ENCODE measurements around the gene CCDC134.

Gene CCDC134

DNA sequence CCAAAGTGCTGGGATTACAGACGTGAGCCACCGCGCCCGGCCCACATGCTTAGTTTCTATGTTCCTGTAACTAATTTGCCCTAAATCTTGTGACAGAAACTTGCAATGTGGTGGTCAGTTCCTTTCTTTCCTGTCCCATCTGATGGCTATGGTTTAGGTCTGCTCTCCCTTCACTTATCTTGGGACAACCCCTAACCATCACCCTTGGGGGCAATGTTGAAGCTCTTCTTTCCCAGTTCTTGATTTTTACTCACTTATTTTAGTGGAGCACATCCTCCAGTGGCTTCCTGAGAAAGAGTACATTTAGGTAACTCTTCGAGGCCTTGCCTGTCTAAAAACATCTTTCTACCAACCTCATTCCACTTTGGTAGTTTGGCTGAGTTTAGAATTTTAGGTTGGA lies 39.7 kb downstream of the CCDC134 start:
- H3K4me1 ChIP-seq = peaks cover 0 to 47% (median 23%) of the 10 kb centered on the region in 4 donors
- H3K36me3 ChIP-seq = peaks cover 0 to 8% (median 0%) of the 10 kb centered on the region in 3 donors
- intact Hi-C loops (cut with DNase I; ENCODE audit: low total_unique reads) = no loop called here
- H3K27ac ChIP-seq = no peak overlapping the region
- no peak for DNase-seq
- no peak overlapping the region for H3K4me3 ChIP-seq
- H3K9me3 ChIP-seq = no peaks in the 10 kb centered on the region
- TF ChIP-seq, protein P1, sequence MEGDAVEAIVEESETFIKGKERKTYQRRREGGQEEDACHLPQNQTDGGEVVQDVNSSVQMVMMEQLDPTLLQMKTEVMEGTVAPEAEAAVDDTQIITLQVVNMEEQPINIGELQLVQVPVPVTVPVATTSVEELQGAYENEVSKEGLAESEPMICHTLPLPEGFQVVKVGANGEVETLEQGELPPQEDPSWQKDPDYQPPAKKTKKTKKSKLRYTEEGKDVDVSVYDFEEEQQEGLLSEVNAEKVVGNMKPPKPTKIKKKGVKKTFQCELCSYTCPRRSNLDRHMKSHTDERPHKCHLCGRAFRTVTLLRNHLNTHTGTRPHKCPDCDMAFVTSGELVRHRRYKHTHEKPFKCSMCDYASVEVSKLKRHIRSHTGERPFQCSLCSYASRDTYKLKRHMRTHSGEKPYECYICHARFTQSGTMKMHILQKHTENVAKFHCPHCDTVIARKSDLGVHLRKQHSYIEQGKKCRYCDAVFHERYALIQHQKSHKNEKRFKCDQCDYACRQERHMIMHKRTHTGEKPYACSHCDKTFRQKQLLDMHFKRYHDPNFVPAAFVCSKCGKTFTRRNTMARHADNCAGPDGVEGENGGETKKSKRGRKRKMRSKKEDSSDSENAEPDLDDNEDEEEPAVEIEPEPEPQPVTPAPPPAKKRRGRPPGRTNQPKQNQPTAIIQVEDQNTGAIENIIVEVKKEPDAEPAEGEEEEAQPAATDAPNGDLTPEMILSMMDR (IDR thresholded peaks at IDR 0.05) = no peak
- H3K27me3 ChIP-seq = no peaks in the 10 kb centered on the region

DNA sequence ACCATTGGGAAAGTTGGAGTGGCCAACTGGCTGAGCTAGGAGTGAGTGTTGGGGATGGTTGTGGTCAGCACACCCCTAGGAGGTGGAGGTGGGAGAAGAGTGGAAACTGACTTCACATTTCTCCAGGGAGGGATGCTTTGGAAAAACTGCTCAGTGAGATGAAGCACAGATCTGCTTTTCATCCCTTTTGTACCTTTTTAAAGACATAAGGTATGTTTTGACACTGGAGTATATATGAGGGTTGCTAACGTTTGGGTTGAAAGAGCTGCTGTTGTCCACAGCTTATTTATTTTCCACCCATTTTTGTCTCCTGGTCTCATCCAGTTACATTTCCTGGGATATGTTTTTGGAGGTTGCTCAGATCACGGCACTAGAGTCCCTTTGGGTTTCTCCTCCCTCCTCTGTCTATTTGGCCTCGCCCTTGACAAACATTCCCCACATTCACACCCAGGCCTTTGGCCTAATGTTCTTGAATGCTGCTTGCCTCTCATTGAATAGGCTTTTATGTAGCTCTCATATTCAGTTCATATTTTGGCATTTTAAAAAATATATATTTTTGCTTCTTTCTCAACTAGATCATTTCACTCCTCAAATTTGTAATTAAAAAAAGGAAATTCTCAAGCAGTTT lies 40.7 kb downstream of the CCDC134 start:
- H3K4me1 ChIP-seq = peaks cover 0 to 50% (median 27%) of the 10 kb centered on the region in 4 donors
- H3K27ac ChIP-seq = peak overlapping the region in 1 of 2 donors; percentile 29
- TF ChIP-seq, protein P1 (IDR thresholded peaks at IDR 0.05) = no peak
- H3K4me3 ChIP-seq = no peak overlapping the region
- peaks cover 0 to 5% (median 0%) of the 10 kb centered on the region in 3 donors for H3K36me3 ChIP-seq
- no peak for DNase-seq
- no peaks in the 10 kb centered on the region for H3K27me3 ChIP-seq
- intact Hi-C loops (cut with DNase I; ENCODE audit: low total_unique reads) = no loop called here
- no peaks in the 10 kb centered on the region for H3K9me3 ChIP-seq

DNA sequence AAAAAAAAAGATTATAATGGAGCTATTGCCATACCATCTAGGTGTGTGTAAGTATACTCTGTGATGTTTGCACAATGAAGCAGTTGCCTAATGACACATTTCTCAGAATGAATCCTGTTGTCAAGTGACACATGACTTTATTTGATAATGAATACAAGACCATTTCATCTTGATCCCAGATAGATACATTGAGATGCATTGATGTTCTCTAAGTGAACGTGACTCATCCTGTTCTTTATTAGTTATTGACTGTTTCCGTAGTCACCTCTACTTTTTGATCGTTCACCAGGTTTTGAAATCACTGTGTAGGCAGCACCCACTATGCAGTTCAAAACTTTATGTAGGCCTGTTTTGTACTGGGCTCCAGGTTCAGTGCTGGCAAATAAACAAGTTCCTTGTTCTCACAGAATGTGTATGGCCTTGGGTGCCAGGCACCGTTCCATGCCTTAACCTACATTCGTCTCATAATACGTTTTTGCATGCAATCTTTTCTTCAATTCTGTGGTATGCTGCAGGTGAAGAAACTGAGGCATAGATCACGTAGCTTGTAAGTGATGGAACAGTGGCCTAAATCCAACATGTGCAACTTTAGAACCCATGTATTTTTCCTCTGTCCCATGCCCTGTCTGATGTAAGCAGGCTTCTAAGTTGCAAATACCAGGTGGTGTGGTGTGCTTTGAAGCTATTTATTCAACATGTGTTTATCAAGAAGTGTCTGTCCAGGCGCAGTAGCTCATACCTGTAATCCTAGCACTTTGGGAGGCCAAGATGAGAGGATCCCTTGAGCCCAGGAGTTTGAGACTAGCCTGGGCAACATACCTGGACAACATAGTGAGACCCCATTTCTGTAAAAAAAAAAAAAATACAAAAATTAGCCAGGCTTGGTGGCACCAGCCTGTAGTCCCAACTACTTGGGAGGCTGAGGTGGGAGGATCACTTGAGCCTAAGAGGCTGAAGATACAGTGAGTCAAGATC lies 42.8 kb downstream of the CCDC134 start:
- H3K27ac ChIP-seq = no peak overlapping the region
- peaks cover 0 to 56% (median 28%) of the 10 kb centered on the region in 4 donors for H3K4me1 ChIP-seq

DNA sequence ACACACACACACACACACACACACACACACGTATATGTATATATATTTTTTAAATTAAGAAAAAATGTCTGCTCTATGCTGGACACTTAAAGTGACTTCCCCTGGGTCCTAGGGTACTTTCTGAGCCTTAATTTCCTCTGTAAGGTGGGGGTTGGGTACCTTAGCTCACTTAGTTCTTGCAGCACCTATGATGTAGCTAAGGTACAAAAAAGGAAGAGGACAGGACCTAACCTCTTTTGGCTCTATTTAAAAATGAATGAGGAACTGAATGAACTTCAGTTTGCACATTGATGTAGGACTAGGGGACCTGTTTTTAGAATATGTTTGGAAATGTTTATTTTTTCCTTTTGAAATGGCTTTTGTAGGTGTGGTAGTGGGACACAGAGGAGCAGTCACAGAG lies 43.6 kb downstream of the CCDC134 start:
- intact Hi-C loops (cut with DNase I; ENCODE audit: low total_unique reads) = no loop called here
- H3K27ac ChIP-seq = no peak overlapping the region

More for the DNA sequence above, 42.8 kb downstream of the CCDC134 start:
- no peaks in the 10 kb centered on the region for H3K36me3 ChIP-seq
- intact Hi-C loops (cut with DNase I; ENCODE audit: low total_unique reads) = no loop called here
- no peaks in the 10 kb centered on the region for H3K9me3 ChIP-seq
- H3K4me3 ChIP-seq = no peak overlapping the region
- no peaks in the 10 kb centered on the region for H3K27me3 ChIP-seq
- TF ChIP-seq, protein P1 (IDR thresholded peaks at IDR 0.05) = no peak
- DNase-seq = no peak

DNA sequence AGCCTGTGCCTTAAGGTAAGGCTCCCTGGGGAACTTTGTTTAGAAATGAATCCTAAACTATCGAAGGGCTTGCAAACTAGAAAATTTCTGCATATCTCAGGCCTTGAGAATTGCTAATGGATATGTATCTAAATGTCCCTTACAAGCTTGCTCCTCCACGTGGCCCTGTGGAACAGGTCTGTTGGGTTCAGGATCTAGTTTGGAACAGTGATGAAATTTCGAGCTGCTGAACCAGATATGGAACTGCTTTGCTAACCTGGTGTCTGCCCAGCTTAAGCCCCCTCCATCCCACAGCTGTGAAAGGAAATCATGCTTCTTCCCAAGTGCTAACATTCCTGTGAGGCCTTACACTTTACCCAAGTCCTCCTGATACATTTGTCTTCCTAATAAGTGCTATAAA lies 44.0 kb downstream of the CCDC134 start:
- TF ChIP-seq, protein P1 (IDR thresholded peaks at IDR 0.05) = no peak
- Histone ChIP-seq H3K4me3 (no peak overlapping the region), H3K27ac (no peak overlapping the region), H3K27me3 (no peaks in the 10 kb centered on the region), H3K4me1 (peaks cover 0 to 56% (median 22%) of the 10 kb centered on the region in 4 donors), H3K36me3 (no peaks in the 10 kb centered on the region), H3K9me3 (no peaks in the 10 kb centered on the region)
- no peak for DNase-seq
- intact Hi-C loops (cut with DNase I; ENCODE audit: low total_unique reads) = no loop called here

More for the DNA sequence above, 43.6 kb downstream of the CCDC134 start:
- H3K36me3 ChIP-seq = no peaks in the 10 kb centered on the region
- TF ChIP-seq, protein P1 (IDR thresholded peaks at IDR 0.05) = no peak
- H3K4me3 ChIP-seq = no peak overlapping the region
- peaks cover 0 to 56% (median 24%) of the 10 kb centered on the region in 4 donors for H3K4me1 ChIP-seq
- H3K27me3 ChIP-seq = no peaks in the 10 kb centered on the region
- no peaks in the 10 kb centered on the region for H3K9me3 ChIP-seq
- no peak for DNase-seq

All from tibial artery (tissue), 4 donors.